Neural cell (in vitro differentiated cells): ENCODE data around the gene CPEB3.

Experiments
- EP300 ChIP-seq: fragments of 450-650 bp; conservative IDR thresholded peaks from 2 replicates; pipeline ENCODE4 v1.6.1; 2014; ENCODE audit warnings: antibody characterized with exemption, mild to moderate bottlenecking, moderate library complexity; ENCODE audit not compliant: poor library complexity, severe bottlenecking
- EZH2 ChIP-seq: fragments of 200-600, 300-800 bp; shearing (Covaris generic), sonication (generic); IDR thresholded peaks from 2 replicates; pipeline ENCODE4 v1.6.1; 2014; ENCODE audit warnings: antibody characterized with exemption, low read length, borderline replicate concordance, mild to moderate bottlenecking; ENCODE audit not compliant: insufficient read depth, poor library complexity, severe bottlenecking
- POLR2AphosphoS5 ChIP-seq: IDR thresholded peaks from 2 replicates; pipeline ENCODE4 v1.6.1; 2012
- RAD21 ChIP-seq: fragments of 450-650 bp; conservative IDR thresholded peaks from 2 replicates; pipeline ENCODE4 v1.6.1; 2014; ENCODE audit warnings: antibody characterized with exemption, mild to moderate bottlenecking, moderate library complexity
- SMC3 ChIP-seq: fragments of 450-650 bp; conservative IDR thresholded peaks from 2 replicates; pipeline ENCODE4 v1.6.1; 2014; ENCODE audit warnings: antibody characterized with exemption, mild to moderate bottlenecking, moderate library complexity; ENCODE audit not compliant: poor library complexity
- TF ChIP-seq, protein P1 (sequence below): fragments of 450-650 bp; IDR thresholded peaks from 2 replicates; pipeline ENCODE4 v1.5.1; 2014; ENCODE audit warnings: antibody characterized with exemption, mild to moderate bottlenecking, moderate library complexity; ENCODE audit not compliant: poor library complexity, severe bottlenecking
- TF ChIP-seq, protein P2 (sequence below): IDR thresholded peaks from 2 replicates; pipeline ENCODE4 v1.6.1; 2012; ENCODE audit warnings: borderline replicate concordance

DNA sequence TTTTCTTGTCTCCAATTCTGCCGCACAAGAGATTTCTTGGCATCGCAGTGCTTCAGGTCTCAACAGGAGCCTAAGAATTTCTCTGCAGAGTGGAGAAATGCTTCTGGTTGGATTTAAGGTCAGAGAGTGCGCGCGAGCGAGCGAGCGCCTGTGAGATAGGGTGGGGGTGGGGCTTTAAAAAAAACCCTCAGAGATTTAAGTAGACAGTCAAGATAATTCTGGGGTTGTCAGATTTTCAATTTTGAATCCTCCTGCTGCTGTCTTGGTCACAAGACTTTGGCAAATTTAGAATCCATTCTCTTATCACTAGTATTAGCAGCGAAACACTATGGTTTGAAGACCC is 49.7 kb downstream of the CPEB3 start:
- TF ChIP-seq, protein P1, sequence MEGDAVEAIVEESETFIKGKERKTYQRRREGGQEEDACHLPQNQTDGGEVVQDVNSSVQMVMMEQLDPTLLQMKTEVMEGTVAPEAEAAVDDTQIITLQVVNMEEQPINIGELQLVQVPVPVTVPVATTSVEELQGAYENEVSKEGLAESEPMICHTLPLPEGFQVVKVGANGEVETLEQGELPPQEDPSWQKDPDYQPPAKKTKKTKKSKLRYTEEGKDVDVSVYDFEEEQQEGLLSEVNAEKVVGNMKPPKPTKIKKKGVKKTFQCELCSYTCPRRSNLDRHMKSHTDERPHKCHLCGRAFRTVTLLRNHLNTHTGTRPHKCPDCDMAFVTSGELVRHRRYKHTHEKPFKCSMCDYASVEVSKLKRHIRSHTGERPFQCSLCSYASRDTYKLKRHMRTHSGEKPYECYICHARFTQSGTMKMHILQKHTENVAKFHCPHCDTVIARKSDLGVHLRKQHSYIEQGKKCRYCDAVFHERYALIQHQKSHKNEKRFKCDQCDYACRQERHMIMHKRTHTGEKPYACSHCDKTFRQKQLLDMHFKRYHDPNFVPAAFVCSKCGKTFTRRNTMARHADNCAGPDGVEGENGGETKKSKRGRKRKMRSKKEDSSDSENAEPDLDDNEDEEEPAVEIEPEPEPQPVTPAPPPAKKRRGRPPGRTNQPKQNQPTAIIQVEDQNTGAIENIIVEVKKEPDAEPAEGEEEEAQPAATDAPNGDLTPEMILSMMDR: no peak
- no peak for TF ChIP-seq EZH2
- TF ChIP-seq SMC3: no peak
- TF ChIP-seq EP300: no peak
- TF ChIP-seq, protein P2, sequence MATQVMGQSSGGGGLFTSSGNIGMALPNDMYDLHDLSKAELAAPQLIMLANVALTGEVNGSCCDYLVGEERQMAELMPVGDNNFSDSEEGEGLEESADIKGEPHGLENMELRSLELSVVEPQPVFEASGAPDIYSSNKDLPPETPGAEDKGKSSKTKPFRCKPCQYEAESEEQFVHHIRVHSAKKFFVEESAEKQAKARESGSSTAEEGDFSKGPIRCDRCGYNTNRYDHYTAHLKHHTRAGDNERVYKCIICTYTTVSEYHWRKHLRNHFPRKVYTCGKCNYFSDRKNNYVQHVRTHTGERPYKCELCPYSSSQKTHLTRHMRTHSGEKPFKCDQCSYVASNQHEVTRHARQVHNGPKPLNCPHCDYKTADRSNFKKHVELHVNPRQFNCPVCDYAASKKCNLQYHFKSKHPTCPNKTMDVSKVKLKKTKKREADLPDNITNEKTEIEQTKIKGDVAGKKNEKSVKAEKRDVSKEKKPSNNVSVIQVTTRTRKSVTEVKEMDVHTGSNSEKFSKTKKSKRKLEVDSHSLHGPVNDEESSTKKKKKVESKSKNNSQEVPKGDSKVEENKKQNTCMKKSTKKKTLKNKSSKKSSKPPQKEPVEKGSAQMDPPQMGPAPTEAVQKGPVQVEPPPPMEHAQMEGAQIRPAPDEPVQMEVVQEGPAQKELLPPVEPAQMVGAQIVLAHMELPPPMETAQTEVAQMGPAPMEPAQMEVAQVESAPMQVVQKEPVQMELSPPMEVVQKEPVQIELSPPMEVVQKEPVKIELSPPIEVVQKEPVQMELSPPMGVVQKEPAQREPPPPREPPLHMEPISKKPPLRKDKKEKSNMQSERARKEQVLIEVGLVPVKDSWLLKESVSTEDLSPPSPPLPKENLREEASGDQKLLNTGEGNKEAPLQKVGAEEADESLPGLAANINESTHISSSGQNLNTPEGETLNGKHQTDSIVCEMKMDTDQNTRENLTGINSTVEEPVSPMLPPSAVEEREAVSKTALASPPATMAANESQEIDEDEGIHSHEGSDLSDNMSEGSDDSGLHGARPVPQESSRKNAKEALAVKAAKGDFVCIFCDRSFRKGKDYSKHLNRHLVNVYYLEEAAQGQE: peak; percentile 61
- no peak for TF ChIP-seq RAD21
- TF ChIP-seq POLR2AphosphoS5: peak; percentile 60
